Lung (tissue), 12 donors: ENCODE measurements around the gene SPATC1L. TPM values are rescaled to one million over a fixed set of nuclear protein-coding genes. Genes with fewer than 3 reads are reported as not detected.

Source experiments
- ATAC-seq: fragments of 200-7000 bp; cut with Tn5 transposase; one replicate; pipeline ENCODE4 v1.9.1; 2020; ENCODE audit warnings: moderate number of reproducible peaks; ENCODE audit not compliant: insufficient read depth, low FRiP score
- DNase-seq, 3 donors: peaks; one replicate each; pipeline ENCODE4 v3.0.0-alpha.2; 2013 to 2017
- H3K27ac ChIP-seq, 2 donors: one replicate each; pipeline ENCODE4 v1.5.1; 2013; ENCODE audit warnings: mild to moderate bottlenecking in 2 of 2, moderate library complexity in 2 of 2, control low read depth in 1 of 2, inconsistent platforms in 1 of 2, low read depth in 1 of 2, low read length in 1 of 2
- H3K27me3 ChIP-seq, 3 donors: one replicate each; pipeline ENCODE4 v1.5.1; 2013; ENCODE audit warnings: low read length in 2 of 3; ENCODE audit not compliant: control insufficient read depth in 3 of 3, insufficient read depth in 3 of 3
- H3K36me3 ChIP-seq, 4 donors: one replicate each; pipeline ENCODE4 v1.5.1; 2013; ENCODE audit warnings: low read length in 4 of 4, mild to moderate bottlenecking in 1 of 4, moderate library complexity in 1 of 4; ENCODE audit not compliant: control insufficient read depth in 4 of 4, insufficient read depth in 4 of 4
- H3K4me1 ChIP-seq, 5 donors: one replicate each; pipeline ENCODE4 v1.5.1; 2013; ENCODE audit warnings: low read length in 5 of 5, mild to moderate bottlenecking in 2 of 5, moderate library complexity in 1 of 5; ENCODE audit not compliant: control insufficient read depth in 5 of 5, insufficient read depth in 5 of 5
- H3K4me3 ChIP-seq: one replicate; pipeline ENCODE4 v1.5.1; 2013; ENCODE audit warnings: mild to moderate bottlenecking, control low read depth, moderate library complexity
- H3K9ac ChIP-seq, 2 donors: one replicate each; pipeline ENCODE4 v1.5.1; 2013; ENCODE audit warnings: low read length in 2 of 2, control low read depth in 1 of 2; ENCODE audit not compliant: insufficient read depth in 1 of 2
- H3K9me3 ChIP-seq, 4 donors: one replicate each; pipeline ENCODE4 v1.5.1; 2013; ENCODE audit warnings: low read length in 3 of 4, mild to moderate bottlenecking in 1 of 4, moderate library complexity in 1 of 4; ENCODE audit not compliant: control insufficient read depth in 4 of 4, insufficient read depth in 3 of 4
- CTCF ChIP-seq: IDR thresholded peaks from 2 replicates; pipeline ENCODE4 v1.5.1; 2012; ENCODE audit warnings: mild to moderate bottlenecking; ENCODE audit errors: control extremely low read depth, extremely low read depth
- WGBS, 2 donors: extraction: QIAGEN DNeasy Blood & Tissue Kit; methylation state at CpG; one replicate each; pipeline ENCODE4 v1.1.7; 2013; 5-methylcytosine and 5-hydroxymethylcytosine counted together
- polyA plus RNA-seq, 2 donors: library from polyadenylated mRNA; stranded (reverse); fragments of 200-250 nt; gene quantifications; one replicate each; pipeline ENCODE4 v1.2.1, GENCODE V29; 2013
- total RNA-seq, 2 donors: library from RNA; depleted of rRNA in 1 of 2; stranded (reverse); fragments of >200 nt in 1 of 2; gene quantifications; one replicate each; pipeline ENCODE4 v1.2.1, GENCODE V29; 2014 to 2021
- donor health status: control.
- donor health status: control.
- donor health status: Bipolar disorder and iron deficiency.
- donor health status: healthy.
- donor health status: DM: yes; HTN: yes; CAD: no.

The SPATC1L gene
- total and polyA plus RNA-seq, 4 donors, result 6.6 to 15.6 (median 11.0) TPM

GRCh38 chr21:46151261-46151988 is 32.8 kb downstream of the SPATC1L start:
- WGBS, 2 donors, result 88 to 91% methylated on average over 47 of the region's 47 CpGs
- peak in 1 of 3 donors; percentile 8 for DNase-seq
- Histone ChIP-seq H3K9me3 (no peaks in the 10 kb centered on the region), H3K4me3 (no peak overlapping the region), H3K27ac (no peak overlapping the region), H3K9ac (no peak overlapping the region), H3K27me3 (no peaks in the 10 kb centered on the region), H3K36me3 (peaks cover 0 to 3% (median 0%) of the 10 kb centered on the region in 4 donors), H3K4me1 (peaks cover 0 to 13% (median 6%) of the 10 kb centered on the region in 5 donors)
- no peak for ATAC-seq
- no peak for TF ChIP-seq CTCF

- ATAC-seq, result no peak
- H3K4me3 ChIP-seq, result no peak overlapping the region
- peaks cover 0 to 13% (median 6%) of the 10 kb centered on the region in 5 donors for H3K4me1 ChIP-seq
- WGBS, 2 donors, result 86 to 88% methylated on average over 24 of the region's 24 CpGs
- no peak overlapping the region for H3K27ac ChIP-seq
- H3K9ac ChIP-seq, result no peak overlapping the region
- no peaks in the 10 kb centered on the region for H3K9me3 ChIP-seq
- no peaks in the 10 kb centered on the region for H3K27me3 ChIP-seq
- H3K36me3 ChIP-seq, result no peaks in the 10 kb centered on the region
- TF ChIP-seq CTCF, result no peak
- DNase-seq, result peak in 1 of 3 donors; percentile 11
Measured at GRCh38 chr21:46150491-46151121, 33.7 kb downstream of the SPATC1L start.

GRCh38 chr21:46150073-46150472 is 34.2 kb downstream of the SPATC1L start:
- DNase-seq (peak in 1 of 3 donors; percentile 12), ATAC-seq (no peak)
- no peaks in the 10 kb centered on the region for H3K36me3 ChIP-seq
- H3K4me3 ChIP-seq, result no peak overlapping the region
- H3K9ac ChIP-seq, result no peak overlapping the region
- no peak for TF ChIP-seq CTCF
- H3K27ac ChIP-seq, result no peak overlapping the region
- H3K27me3 ChIP-seq, result no peaks in the 10 kb centered on the region
- peaks cover 0 to 13% (median 6%) of the 10 kb centered on the region in 5 donors for H3K4me1 ChIP-seq
- WGBS, 2 donors, result 78 to 86% methylated on average over 18 to 19 of the region's 19 CpGs
- H3K9me3 ChIP-seq, result no peaks in the 10 kb centered on the region
